Right renal pelvis (tissue), 4 donors: ENCODE results near the gene TINAGL1. TPM values are rescaled to one million over a fixed set of nuclear protein-coding genes. Genes with fewer than 3 reads are reported as not detected.

Experiments used
- DNase-seq, 4 donors: peaks; one replicate each; pipeline ENCODE4 v3.0.0-alpha.2; 2013; ENCODE audit warnings: low read depth in 4 of 4, low spot score in 3 of 4, missing footprints in 1 of 4
- polyA plus RNA-seq, 4 donors: library from polyadenylated mRNA; unstranded; fragments of 120-200 nt; gene quantifications; one replicate each; pipeline ENCODE4 v1.2.1, GENCODE V29; 2013; ENCODE audit not compliant: insufficient read length in 4 of 4

Gene TINAGL1
- polyA plus RNA-seq, 4 donors = 38.5 to 51.0 (median 44.1) TPM

- DNase-seq = no peak
These were observed 49.4 kb downstream of the TINAGL1 start for GRCh38 chr1:31625561-31626222.

- no peak for DNase-seq
These were observed 50.2 kb downstream of the TINAGL1 start for GRCh38 chr1:31626223-31627207.

GRCh38 chr1:31627301-31627929, 51.1 kb downstream of the TINAGL1 start:
- no peak for DNase-seq

GRCh38 chr1:31627930-31628559, 51.7 kb downstream of the TINAGL1 start:
- DNase-seq = no peak

GRCh38 chr1:31628931-31629556, 52.7 kb downstream of the TINAGL1 start:
- DNase-seq = no peak

- DNase-seq = no peak
These were observed 56.3 kb downstream of the TINAGL1 start for GRCh38 chr1:31632649-31633048.

- DNase-seq = no peak
These were observed 56.8 kb downstream of the TINAGL1 start for GRCh38 chr1:31633117-31633516.

Other genes starting within 250 kb of the TINAGL1 start
- 10 to 100 TPM; 69.0 to 79.5 (median 72.7) TPM for gene FABP3, start 203.4 kb upstream of the TINAGL1 start, polyA plus RNA-seq
- 10 to 100 TPM; 41.4 to 55.6 (median 44.2) TPM for gene SERINC2, start 163.3 kb upstream of the TINAGL1 start, polyA plus RNA-seq
- gene HCRTR1, start 41.2 kb downstream of the TINAGL1 start, polyA plus RNA-seq = under 1 TPM in 3 of 4 donors, not detected in 1; 0.18 to 0.31 (median 0.19) TPM
- 10 to 100 TPM; 75.5 to 83.0 (median 79.1) TPM for gene PEF1, start 68.4 kb downstream of the TINAGL1 start, polyA plus RNA-seq
- gene COL16A1, start 127.5 kb downstream of the TINAGL1 start, polyA plus RNA-seq = 10 to 100 TPM; 45.0 to 56.2 (median 49.2) TPM
- gene ADGRB2, start 187.8 kb downstream of the TINAGL1 start, polyA plus RNA-seq = 10 to 100 TPM; 11.4 to 20.3 (median 12.2) TPM
- gene SPOCD1, start 239.5 kb downstream of the TINAGL1 start, polyA plus RNA-seq = under 1 TPM; 0.22 to 0.34 (median 0.26) TPM